Subcutaneous adipose tissue (tissue), 4 donors: ENCODE results near the gene NFIB. TPM values are rescaled to one million over a fixed set of nuclear protein-coding genes. Genes with fewer than 3 reads are reported as not detected.

ENCODE experiments used
- total RNA-seq, 4 donors: library from RNA; depleted of rRNA; stranded (reverse); fragments of >200 nt; gene quantifications; one replicate each; pipeline ENCODE4 v1.1.0, GENCODE V29; 2016
- TF ChIP-seq, protein P1 (sequence below): fragments of 450-650 bp; IDR thresholded peaks from one replicate; pipeline ENCODE4 v1.5.1; 2016; ENCODE audit warnings: low read depth, mild to moderate bottlenecking, control low read depth, antibody characterized with exemption, moderate library complexity

Gene NFIB
- total RNA-seq, 4 donors from 2014 or later: 79.2 to 215 (median 126) TPM

DNA sequence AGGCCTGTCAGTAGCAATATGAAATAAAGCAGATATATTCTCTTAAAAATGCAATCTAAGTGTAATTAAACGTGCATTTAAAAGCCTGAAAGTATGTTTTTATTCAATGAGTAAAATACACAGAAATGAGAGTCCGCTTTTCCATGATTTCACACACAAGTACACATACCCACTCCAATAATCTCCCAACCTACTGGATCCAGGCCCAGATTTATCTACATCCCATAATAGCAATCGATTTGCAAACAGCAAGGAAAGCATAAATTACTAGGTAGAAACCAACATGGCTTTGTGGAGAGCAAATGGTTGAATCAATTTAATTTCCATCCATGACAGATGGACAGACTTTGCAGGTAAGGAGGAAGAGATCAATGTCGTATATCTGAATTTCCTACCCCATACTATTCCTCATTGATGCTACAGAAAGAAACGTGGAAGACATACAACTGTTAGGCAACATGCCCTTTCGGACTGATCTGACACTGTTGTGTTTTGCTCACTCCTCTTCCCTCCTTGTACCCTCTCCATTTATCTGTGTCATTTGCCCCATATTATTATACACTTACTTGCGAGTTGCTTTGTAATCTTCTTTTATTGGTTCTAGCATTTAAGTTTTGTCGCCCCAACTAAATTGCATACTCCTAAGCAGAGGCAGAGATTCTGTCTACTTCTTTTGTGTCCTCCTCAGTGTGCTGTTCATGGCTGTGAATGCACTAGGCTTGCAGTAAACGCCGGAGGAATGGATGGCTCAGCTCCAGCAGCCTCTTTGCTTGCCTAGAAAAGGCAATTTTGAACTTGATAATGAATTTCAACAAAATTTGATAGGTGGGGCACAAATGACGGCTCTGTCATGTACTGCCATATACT lies 133.6 kb downstream of the NFIB start:
- TF ChIP-seq, protein P1, sequence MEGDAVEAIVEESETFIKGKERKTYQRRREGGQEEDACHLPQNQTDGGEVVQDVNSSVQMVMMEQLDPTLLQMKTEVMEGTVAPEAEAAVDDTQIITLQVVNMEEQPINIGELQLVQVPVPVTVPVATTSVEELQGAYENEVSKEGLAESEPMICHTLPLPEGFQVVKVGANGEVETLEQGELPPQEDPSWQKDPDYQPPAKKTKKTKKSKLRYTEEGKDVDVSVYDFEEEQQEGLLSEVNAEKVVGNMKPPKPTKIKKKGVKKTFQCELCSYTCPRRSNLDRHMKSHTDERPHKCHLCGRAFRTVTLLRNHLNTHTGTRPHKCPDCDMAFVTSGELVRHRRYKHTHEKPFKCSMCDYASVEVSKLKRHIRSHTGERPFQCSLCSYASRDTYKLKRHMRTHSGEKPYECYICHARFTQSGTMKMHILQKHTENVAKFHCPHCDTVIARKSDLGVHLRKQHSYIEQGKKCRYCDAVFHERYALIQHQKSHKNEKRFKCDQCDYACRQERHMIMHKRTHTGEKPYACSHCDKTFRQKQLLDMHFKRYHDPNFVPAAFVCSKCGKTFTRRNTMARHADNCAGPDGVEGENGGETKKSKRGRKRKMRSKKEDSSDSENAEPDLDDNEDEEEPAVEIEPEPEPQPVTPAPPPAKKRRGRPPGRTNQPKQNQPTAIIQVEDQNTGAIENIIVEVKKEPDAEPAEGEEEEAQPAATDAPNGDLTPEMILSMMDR: no peak

- TF ChIP-seq, protein P1: no peak
Measured at GRCh38 chr9:14179449-14179848, 134.5 kb downstream of the NFIB start.

DNA sequence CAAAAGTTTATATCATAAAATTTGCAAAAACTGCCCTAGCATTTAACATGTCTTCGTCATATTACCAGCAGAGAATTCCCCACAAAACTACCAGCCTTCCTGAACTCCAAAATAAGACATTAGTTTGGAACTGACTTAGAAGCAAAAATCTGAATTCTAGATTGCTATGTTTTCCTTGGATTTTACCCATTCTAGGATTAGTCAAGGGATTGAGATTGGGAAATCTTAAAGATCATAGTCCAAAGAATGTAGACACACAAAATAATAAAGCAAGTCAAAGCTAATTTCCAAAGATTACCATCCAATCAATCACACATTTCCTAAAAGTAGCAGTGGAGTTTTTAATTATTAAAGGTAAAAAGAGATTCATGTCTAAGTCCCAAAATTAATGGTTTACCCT lies 138.2 kb downstream of the NFIB start:
- TF ChIP-seq, protein P1: no peak

- TF ChIP-seq, protein P1: no peak
Measured at GRCh38 chr9:14173713-14174112, 140.2 kb downstream of the NFIB start.

- TF ChIP-seq, protein P1: no peak
Measured at GRCh38 chr9:14170973-14171596, 142.9 kb downstream of the NFIB start.

DNA sequence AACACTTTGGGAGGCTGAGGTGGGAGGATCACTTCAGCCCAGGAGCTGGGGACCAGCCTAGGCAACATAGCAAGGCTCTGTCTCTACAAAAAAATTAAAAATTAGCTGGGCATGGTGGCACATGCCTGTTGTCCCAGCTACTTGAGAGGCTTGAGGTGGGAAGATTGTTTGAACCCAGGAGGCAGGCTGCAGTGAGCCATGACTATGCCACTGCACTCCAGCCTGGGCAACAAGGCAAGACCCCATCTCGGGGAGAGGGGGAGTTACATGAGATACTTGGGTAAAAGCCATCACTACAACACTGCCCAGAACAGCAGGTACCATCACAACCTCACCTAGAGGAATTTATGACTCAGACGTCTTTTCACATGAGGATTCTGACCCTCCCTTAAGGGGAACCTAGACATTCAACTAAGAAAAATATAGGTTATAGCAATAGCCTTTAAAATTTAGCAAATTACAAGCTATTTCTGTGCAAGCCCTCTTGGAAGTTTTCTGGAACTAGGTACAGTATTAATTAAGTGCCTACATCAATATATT lies 143.5 kb downstream of the NFIB start:
- TF ChIP-seq, protein P1: no peak

DNA sequence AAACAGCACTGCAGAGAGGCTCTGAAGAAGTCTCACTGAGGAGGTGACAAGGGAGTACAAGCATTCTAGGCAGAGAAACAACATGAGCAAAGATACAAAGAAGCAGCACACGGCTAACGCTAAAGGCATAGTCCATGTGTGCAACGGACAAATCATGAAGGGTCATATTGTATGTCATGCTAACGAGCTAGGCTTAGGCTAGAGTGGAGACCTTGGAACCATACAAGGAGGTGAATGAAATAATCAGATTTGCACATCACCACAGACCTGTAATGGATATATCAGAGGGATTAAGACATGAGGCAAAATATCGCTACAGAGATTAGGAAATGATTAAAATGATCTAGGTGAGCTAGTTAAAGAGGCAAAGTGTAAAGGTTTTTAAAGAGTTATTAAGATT lies 145.6 kb downstream of the NFIB start:
- TF ChIP-seq, protein P1: no peak
